Upper lobe of left lung (tissue), 6 donors: ENCODE results near the gene FCHO1. TPM values are rescaled to one million over a fixed set of nuclear protein-coding genes. Genes with fewer than 3 reads are reported as not detected.
A peak's percentile ranks its signal among the peaks of the same experiment; 100 is the strongest.

Experiments
- ATAC-seq, 2 donors: fragments of 200-7000 bp; cut with Tn5 transposase; one replicate each; pipeline ENCODE4 v1.9.1; 2022; ENCODE audit warnings: mild to moderate bottlenecking in 2 of 2, moderate library complexity in 2 of 2; ENCODE audit not compliant: low FRiP score in 2 of 2
- DNase-seq, 2 donors: peaks; one replicate each; pipeline ENCODE4 v3.0.0-alpha.2; 2019 to 2020
- H3K27ac ChIP-seq, 4 donors: fragments of 200-600 bp; sonication (generic); one replicate each; pipeline ENCODE4 v1.5.1; 2016 to 2019
- H3K27me3 ChIP-seq, 4 donors: fragments of 200-600 bp; sonication (generic); one replicate each; pipeline ENCODE4 v1.5.1; 2017 to 2019
- H3K36me3 ChIP-seq, 4 donors: fragments of 200-600 bp; sonication (generic); one replicate each; pipeline ENCODE4 v1.5.1; 2016 to 2019
- H3K4me1 ChIP-seq, 4 donors: fragments of 200-600 bp; sonication (generic); one replicate each; pipeline ENCODE4 v1.5.1; 2018 to 2019
- H3K4me3 ChIP-seq, 4 donors: fragments of 200-600 bp; sonication (generic); one replicate each; pipeline ENCODE4 v1.5.1; 2017 to 2019; ENCODE audit warnings: mild to moderate bottlenecking in 2 of 4, moderate library complexity in 1 of 4
- H3K9me3 ChIP-seq, 4 donors: fragments of 200-600 bp; sonication (generic); one replicate each; pipeline ENCODE4 v1.5.1; 2018 to 2019
- EP300 ChIP-seq, 4 donors: sonication (generic); formaldehyde crosslinking; IDR thresholded peaks; one replicate each; pipeline ENCODE4 v1.5.1; 2017; ENCODE audit warnings: antibody characterized with exemption in 4 of 4, control low read depth in 2 of 4
- POLR2A ChIP-seq, 4 donors: fragments of 450-650 bp; IDR thresholded peaks; one replicate each; pipeline ENCODE4 v1.5.1; 2016 to 2017; ENCODE audit warnings: antibody characterized with exemption in 4 of 4, mild to moderate bottlenecking in 2 of 4
- POLR2AphosphoS5 ChIP-seq, 2 donors: sonication (generic); formaldehyde crosslinking; IDR thresholded peaks; one replicate each; pipeline ENCODE4 v1.5.1; 2017; ENCODE audit warnings: antibody characterized with exemption in 2 of 2
- WGBS, 2 donors: methylation state at CpG; one replicate each; pipeline ENCODE4 v1.1.5; 2017 to 2018; 5-methylcytosine and 5-hydroxymethylcytosine counted together
- total RNA-seq, 6 donors: library from RNA; depleted of rRNA in 4 of 6; stranded (reverse); fragments of >200 nt in 4 of 6; gene quantifications; one replicate each; pipeline versions ENCODE4 v1.1.0 to v1.2.1, GENCODE V29; 2016 to 2021
- TF ChIP-seq, protein P1 (sequence below), 6 experiments: fragments of 450-650 bp in 4 of 6; fragments of 200-600 bp in 2 of 6; sonication (generic) in 2 of 6; IDR thresholded peaks; one replicate each; pipeline ENCODE4 v1.5.1; 2016 to 2019; ENCODE audit warnings: antibody characterized with exemption in 6 of 6
- donor health status: DM: no; HTN: no; CAD: no; lungs with moderate emphysema.
- donor health status: DM: no; HTN: yes; CAD: no; lungs with severe emphysema.

Gene FCHO1
- total RNA-seq, 6 donors from 2014 or later, result 1.9 to 19.9 (median 8.7) TPM

GRCh38 chr19:17716309-17716929, 34.9 kb upstream of the FCHO1 start:
- TF ChIP-seq POLR2AphosphoS5 (IDR thresholded peaks at IDR 0.05) (no peak), POLR2A (IDR thresholded peaks at IDR 0.05) (no peak), EP300 (IDR thresholded peaks at IDR 0.05) (no peak)
- TF ChIP-seq, protein P1, sequence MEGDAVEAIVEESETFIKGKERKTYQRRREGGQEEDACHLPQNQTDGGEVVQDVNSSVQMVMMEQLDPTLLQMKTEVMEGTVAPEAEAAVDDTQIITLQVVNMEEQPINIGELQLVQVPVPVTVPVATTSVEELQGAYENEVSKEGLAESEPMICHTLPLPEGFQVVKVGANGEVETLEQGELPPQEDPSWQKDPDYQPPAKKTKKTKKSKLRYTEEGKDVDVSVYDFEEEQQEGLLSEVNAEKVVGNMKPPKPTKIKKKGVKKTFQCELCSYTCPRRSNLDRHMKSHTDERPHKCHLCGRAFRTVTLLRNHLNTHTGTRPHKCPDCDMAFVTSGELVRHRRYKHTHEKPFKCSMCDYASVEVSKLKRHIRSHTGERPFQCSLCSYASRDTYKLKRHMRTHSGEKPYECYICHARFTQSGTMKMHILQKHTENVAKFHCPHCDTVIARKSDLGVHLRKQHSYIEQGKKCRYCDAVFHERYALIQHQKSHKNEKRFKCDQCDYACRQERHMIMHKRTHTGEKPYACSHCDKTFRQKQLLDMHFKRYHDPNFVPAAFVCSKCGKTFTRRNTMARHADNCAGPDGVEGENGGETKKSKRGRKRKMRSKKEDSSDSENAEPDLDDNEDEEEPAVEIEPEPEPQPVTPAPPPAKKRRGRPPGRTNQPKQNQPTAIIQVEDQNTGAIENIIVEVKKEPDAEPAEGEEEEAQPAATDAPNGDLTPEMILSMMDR (IDR thresholded peaks at IDR 0.05), result no peak
- Histone ChIP-seq H3K27me3 (no peaks in the 10 kb centered on the region), H3K27ac (peak overlapping the region in 2 of 4 donors; percentile 18 to 62), H3K9me3 (no peaks in the 10 kb centered on the region), H3K36me3 (peaks cover 0 to 6% (median 0%) of the 10 kb centered on the region in 4 donors), H3K4me3 (no peak overlapping the region), H3K4me1 (peaks cover 34 to 42% (median 38%) of the 10 kb centered on the region in 4 donors)
- 59 to 83% methylated on average over 2 to 4 of the region's 4 CpGs for WGBS, 2 donors
- no peak for ATAC-seq
- no peak for DNase-seq

- peaks cover 0 to 15% (median 0%) of the 10 kb centered on the region in 4 donors for H3K36me3 ChIP-seq
- DNase-seq (peak in 1 of 2 donors; percentile 47), ATAC-seq (no peak)
- H3K27me3 ChIP-seq, result no peaks in the 10 kb centered on the region
- no peaks in the 10 kb centered on the region for H3K9me3 ChIP-seq
- H3K27ac ChIP-seq, result peak overlapping the region in 2 of 4 donors; percentile 81 to 89
- peaks cover 49 to 60% (median 54%) of the 10 kb centered on the region in 4 donors for H3K4me1 ChIP-seq
- TF ChIP-seq POLR2AphosphoS5 (IDR thresholded peaks at IDR 0.05) (no peak), EP300 (IDR thresholded peaks at IDR 0.05) (no peak), POLR2A (IDR thresholded peaks at IDR 0.05) (no peak)
- TF ChIP-seq, protein P1 (IDR thresholded peaks at IDR 0.05), result no peak
- WGBS, 2 donors, result 71 to 74% methylated on average over 4 of the region's 4 CpGs
- H3K4me3 ChIP-seq, result peak overlapping the region in 1 of 4 donors; percentile 99
These were observed 32.7 kb upstream of the FCHO1 start for GRCh38 chr19:17718550-17718946.

DNA sequence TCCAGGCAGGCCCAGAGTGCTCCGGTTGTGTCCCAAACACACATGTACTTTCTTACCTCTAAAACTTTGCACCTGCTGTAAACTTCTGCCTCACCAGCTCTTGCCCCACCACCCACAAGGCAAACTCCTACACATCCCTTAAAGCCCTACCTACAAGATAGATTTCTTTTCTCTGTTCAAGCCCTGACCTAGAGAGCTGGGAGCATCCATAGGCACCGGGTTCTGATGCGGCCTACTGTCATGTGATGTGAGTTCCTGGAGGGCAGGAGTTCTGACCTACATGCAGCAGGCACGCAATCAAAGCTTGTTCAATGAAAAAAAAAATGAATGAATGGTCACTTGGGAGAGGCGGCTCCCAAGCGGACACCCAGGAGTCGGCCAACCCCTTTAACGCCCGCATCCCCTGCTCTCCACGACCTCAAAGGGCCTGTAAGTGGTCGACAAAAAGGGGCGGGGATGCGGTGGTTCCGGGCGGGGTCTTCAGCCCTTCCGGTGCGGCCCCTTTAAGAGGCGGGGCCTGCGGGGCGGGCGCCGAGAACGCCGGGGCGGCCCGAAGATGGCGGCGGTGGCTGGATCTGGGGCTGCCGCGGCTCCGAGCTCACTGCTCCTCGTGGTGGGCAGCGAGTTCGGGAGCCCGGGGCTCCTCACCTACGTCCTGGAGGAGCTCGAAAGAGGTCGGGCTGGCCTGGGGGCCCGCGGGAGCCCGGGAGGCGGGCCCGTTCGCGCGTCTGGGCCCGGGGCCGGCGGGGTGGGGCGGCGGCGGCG, 32.1 kb upstream of the FCHO1 start, which contains the start of gene MAP1S:
Gene MAP1S, plus strand, starts transcription at position 534 of the 765 bp plus-strand sequence. Its CDS starts 23 bp downstream, at position 557.
- Histone ChIP-seq H3K36me3 (peaks cover 2 to 20% (median 4%) of the 10 kb centered on the region in 4 donors), H3K4me1 (peaks cover 49 to 60% (median 54%) of the 10 kb centered on the region in 4 donors), H3K9me3 (no peaks in the 10 kb centered on the region), H3K27ac (peak within 1 kb of the TSS; percentile 73 to 89 (median 82)), H3K27me3 (no peaks in the 10 kb centered on the region), H3K4me3 (peak within 1 kb of the TSS; percentile 76 to 99 (median 97))
- ATAC-seq, result peak in 1 of 2 donors; percentile 76
- 7 to 8% methylated on average over 13 to 19 of the region's 53 CpGs for WGBS, 2 donors
- peak; percentile 54 to 94 for DNase-seq
- TF ChIP-seq, protein P1 (IDR thresholded peaks at IDR 0.05), result no peak
- peak in 3 of 4 donors; percentile 58 to 89 (median 75) for TF ChIP-seq POLR2A (IDR thresholded peaks at IDR 0.05)
- TF ChIP-seq POLR2AphosphoS5 (IDR thresholded peaks at IDR 0.05), result peak; percentile 73 to 78

DNA sequence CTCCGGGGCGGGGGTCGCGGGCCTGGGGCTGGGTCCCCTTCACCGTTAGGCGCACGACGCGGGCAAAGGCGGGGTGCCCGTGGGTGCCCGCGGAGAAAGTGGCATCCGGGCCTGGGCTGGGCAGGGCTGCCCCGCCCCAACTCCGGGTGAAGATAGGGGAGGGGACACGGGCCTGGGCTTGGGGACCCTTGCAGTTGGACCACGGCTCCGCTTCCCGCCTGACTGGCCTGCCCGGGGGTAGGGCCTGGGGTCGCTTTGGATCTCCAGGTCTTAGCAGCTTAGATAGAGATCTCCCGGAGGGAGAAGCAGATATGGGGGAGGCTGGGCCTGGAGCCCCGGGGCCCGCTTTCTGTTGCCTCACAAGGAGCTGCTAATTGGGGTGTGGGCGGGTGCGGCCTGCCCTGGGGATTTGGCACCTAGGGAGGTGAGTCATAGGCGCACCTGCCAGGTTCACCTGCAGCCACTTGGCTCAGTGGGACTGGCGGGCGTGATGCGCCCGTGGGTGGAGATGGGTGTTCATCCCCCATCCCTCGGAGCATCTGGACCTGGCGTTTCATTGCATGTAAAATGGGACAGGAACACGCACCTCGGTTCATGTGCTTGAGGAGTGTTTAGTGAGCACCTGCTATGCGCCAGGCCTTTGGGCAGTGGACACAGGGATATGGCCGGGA, 31.4 kb upstream of the FCHO1 start:
- ATAC-seq (no peak), DNase-seq (peak; percentile 78 to 82)
- Histone ChIP-seq H3K9me3 (no peaks in the 10 kb centered on the region), H3K36me3 (peaks cover 4 to 28% (median 11%) of the 10 kb centered on the region in 4 donors), H3K27ac (peak overlapping the region; percentile 73 to 89 (median 82)), H3K4me3 (peak overlapping the region; percentile 76 to 99 (median 97)), H3K27me3 (no peaks in the 10 kb centered on the region), H3K4me1 (peaks cover 49 to 60% (median 54%) of the 10 kb centered on the region in 4 donors)
- WGBS, 2 donors, result 0 to 3% methylated on average over 1 to 21 of the region's 38 CpGs
- TF ChIP-seq POLR2AphosphoS5 (IDR thresholded peaks at IDR 0.05) (no peak), EP300 (IDR thresholded peaks at IDR 0.05) (no peak), POLR2A (IDR thresholded peaks at IDR 0.05) (no peak)
- TF ChIP-seq, protein P1 (IDR thresholded peaks at IDR 0.05), result no peak
